NCI-H1092 treated with DMSO at 0.1 percent for 48 hours (cell line): ENCODE data around the gene LYVE1.

Experiments
- DNase-seq: peaks from one replicate; lab custom pipeline; 2025; lab: John Stamatoyannopoulos, UW

The LYVE1 gene

DNA sequence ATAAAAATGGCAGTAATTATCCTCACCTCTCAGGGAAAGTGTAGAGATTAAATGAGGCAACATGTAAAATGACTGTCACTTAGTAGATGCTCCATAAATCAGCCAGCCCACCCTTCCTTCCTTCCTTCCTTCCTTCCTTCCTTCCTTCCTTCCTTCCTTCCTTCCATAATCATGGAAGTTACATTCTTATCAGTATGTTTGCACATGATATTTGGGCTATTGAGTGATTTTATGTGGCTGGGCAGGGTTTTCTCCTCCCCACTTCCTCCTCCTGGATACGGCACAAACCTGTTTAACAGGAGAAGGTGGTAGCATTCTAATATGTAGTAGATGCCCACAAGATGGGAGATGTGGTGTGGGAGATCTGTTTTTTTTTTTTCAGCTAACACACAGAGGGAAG lies 11.9 kb downstream of the LYVE1 start:
- DNase-seq: no peak

DNA sequence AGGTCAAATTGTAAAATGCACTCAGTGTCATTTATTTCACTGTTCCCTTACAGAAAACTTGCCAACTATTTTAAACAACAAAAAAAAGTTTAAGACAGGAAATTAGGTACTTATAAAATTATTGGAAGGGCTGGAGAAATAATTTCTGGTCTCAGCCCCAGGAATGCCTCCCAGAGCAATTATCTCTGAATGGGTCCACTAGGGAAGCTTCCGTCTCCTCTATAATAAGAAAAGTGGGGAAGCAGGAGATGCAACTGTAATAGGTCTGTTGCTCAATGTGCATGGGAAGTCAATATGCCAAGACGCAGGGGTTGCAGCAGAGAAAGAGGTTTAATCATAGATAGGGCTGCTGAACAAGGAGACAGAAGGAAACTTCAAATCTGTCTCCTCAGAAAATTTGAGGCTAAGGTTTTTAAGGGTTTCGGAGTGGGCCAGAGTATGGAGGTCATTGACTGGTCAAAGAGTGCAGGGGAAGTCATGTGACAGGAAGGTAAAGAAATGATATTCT lies 16.6 kb downstream of the LYVE1 start:
- DNase-seq: no peak

- DNase-seq: no peak
Observed at GRCh38 chr11:10551290-10551592, 17.2 kb downstream of the LYVE1 start.

GRCh38 chr11:10550503-10551289 lies 17.8 kb downstream of the LYVE1 start:
- no peak for DNase-seq

- no peak for DNase-seq
Observed at GRCh38 chr11:10544491-10545465, 23.7 kb downstream of the LYVE1 start.

DNA sequence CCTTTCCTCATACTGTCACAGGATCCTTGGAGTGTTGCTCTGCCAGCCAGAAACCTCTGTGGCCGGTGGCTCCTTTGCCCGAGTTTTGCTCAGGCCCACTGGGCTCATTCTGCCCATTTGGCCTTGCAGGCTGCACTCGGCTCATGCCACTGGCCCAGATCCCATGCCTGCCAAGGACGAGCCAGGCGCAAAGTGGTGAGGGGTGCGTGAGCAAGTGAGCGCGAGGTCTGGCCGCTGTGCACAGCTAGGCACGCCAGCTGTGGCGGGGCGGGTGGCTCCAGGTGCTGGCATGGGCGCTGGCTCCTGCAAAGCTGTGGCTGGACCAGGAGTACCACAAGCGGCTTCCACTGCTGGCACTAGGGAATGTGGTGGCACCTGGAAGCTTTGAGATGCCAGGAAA lies 24.7 kb downstream of the LYVE1 start:
- DNase-seq: no peak

GRCh38 chr11:10542776-10543175 lies 25.7 kb downstream of the LYVE1 start:
- DNase-seq: no peak

DNA sequence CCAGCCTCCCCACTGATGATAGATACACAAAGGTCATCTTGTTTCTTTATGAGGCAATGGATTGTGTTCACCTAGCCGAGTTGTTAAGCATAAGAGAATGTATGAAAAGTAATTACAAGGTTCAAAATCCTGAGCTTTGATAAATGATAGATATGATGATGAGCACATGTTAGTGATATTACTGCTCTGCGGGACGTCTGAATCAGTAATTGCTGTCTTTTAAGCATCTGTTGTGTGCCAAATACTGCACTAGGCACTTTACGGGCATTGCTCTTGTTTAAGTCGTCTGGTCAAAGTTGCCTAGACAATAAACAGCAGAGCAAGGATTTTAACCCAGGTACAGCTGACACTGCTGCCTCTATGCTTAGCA lies 26.9 kb downstream of the LYVE1 start:
- no peak for DNase-seq

GRCh38 chr11:10540915-10541560 lies 27.4 kb downstream of the LYVE1 start, which contains the start of gene RNF141:
RNF141 (minus strand) TSS chr11:10541187; CDS start chr11:10534158, 7,029 bp downstream.
- peak; percentile 97 for DNase-seq

DNA sequence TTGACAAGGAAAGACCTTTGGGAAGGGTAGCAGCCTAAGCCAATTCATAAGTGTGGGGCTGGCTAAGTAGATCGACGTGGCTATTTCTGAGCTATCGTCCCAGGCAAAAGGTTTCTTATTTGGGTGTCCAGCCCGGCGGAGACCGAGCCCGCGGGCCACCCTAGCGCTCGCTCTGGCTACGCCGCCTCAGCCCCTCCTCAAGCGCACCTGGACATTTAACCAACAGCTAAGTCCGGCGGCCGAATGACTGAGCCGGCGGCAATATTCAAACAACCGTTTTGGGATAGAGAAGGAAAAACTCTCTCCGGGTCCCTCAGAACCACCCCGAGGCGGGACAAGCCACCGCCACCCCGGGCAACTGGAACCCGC lies 27.9 kb downstream of the LYVE1 start:
- peak; percentile 52 for DNase-seq

GRCh38 chr11:10539339-10539738 lies 29.1 kb downstream of the LYVE1 start:
- DNase-seq: no peak

DNA sequence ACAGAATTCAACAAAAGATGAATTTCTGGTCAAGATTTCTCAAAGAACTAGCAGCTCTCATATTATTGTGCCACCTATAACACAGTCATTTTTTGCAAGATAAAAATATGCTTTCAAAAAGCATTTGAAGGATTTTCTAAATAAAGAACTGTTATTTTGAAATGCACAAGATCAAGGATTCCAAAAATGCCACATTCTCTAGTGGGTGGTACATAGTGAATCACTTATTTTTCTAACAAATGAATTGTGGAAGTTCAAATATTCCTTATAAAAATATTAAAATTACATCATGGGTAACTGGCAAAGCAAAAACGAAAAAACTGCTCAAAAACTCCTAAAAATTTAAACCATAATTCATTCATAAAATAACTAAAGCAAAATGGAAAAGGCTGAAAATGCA lies 29.5 kb downstream of the LYVE1 start:
- no peak for DNase-seq

GRCh38 chr11:10537600-10537999 lies 30.9 kb downstream of the LYVE1 start:
- no peak for DNase-seq

DNA sequence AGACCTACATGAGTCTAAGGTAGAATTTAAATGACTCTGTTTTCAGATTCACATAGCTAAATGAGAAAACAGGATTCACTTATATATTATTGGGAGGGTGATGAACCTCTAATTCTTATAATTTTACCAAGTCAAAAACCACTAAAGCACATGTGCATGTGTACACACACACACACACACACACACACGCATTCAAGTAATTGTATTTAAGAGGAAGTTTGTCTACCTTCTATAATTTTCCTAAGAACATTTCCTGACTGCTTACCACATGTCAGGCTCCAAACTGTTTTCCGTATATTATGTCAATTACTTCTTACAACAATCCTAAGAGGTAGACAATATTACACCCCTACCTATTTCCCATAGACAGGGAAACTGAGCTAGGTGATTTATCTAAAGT lies 34.1 kb downstream of the LYVE1 start:
- no peak for DNase-seq

GRCh38 chr11:10533323-10533722 lies 35.1 kb downstream of the LYVE1 start:
- no peak for DNase-seq

DNA sequence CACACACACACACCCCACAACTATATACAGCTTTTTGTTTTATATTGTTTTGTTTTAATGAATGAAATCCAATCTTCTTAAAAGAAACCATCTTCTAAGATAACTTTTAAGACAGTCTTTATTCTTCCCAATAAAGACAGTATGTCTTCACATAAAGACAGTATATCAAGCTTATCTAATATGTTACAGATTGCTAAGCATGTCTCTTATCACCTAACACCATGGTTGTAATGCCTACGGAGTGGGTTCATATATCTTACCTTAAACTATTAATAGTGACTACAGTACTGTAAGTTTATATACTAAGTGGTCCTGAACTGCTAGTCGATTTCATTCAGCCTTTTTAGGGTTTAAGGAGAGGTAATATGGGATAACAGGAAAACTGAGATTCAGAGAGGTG lies 35.9 kb downstream of the LYVE1 start:
- no peak for DNase-seq

DNA sequence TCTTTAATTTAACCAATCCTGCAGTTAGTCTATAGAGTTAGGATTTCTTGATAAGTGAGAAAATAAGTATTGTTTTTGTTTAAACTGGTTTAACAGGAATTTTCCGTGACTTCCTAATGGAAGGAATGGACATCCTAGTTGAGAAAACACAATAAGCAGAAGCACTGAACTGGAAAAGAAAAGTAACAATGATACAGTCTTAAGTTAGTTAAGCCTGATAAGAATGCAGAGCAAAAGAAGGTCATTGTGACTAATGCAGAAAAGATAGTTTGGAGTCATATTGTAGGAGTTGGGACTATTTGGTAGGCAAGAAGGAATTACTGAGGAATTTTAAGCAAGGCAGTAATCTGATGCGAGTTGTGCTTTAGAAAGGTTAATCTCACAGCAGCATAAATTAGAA lies 39.2 kb downstream of the LYVE1 start:
- no peak for DNase-seq

GRCh38 chr11:10528121-10528520 lies 40.3 kb downstream of the LYVE1 start:
- DNase-seq: no peak

DNA sequence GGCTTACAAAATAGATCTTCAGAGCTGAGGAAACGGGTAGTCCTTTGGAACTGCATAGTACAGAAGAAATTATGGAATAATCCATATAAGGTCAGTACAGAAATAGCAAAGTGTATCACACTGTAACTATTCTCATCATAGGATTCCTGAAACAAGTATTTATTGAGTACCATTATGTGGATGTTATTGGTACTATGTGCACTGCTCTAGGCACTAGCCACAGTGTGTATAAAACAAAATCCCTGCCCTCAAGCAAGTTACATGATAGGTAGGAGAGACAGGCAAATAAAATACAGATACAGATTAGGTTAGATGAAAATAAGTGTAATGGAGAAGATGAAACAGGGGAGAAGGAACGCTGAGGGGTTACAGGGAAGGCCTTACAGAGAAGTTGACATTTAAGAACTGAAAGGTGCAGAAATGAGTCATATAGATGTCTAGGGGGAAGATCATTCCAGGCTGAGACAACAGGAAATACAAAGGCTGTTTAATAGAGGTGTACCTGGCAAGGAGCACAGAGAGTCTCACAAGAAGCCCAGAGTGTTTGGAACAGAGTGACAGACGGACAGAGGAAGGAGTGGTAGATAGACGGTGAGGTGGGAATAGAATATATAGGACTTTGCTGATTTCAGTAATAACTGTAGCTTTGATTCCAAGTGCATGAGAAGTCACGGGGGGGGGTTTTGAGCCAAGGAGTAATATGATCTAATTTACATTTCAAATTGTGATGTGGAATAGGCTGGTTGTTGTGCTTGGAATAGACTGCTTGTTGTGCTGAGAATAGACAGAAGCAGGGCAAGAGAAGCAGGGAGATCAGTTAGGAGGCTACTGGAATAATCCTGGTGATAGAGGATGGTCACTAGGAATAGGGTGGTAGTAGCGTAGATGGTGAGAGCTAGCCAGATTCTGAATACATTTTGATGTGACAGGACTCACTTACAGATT lies 41.2 kb downstream of the LYVE1 start:
- DNase-seq: no peak

DNA sequence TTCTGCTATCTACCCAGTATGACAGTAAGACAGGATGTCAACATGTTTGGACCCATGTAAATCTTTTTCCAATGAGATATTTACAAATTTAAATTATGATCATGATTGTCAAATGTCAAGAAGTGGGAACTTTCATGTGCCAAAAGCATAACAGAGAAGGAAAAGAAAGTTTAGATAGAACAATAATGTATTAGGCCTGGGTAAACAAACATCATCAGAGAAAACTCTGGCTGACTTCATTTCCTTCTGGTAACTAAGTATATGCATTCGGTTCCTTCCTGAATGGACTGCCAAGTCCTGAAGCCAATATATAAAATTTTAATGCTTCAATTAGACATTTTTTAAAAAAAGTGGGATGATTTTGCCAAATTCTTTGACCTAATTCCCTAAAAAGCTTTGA lies 44.0 kb downstream of the LYVE1 start:
- DNase-seq: no peak

- DNase-seq: no peak
Observed at GRCh38 chr11:10522921-10523320, 45.5 kb downstream of the LYVE1 start.
